Colonic mucosa (tissue), 4 donors: ENCODE results near the gene SEMA4D. TPM values are rescaled to one million over a fixed set of nuclear protein-coding genes. Genes with fewer than 3 reads are reported as not detected.

Experiments used
- DNase-seq: peaks from one replicate; pipeline ENCODE4 v3.0.0-alpha.2; 2020
- H3K27ac ChIP-seq: fragments of 200-600 bp; one replicate; pipeline ENCODE4 v1.8.0; 2021
- H3K27me3 ChIP-seq: fragments of 200-600 bp; one replicate; pipeline ENCODE4 v1.8.0; 2021
- H3K36me3 ChIP-seq: fragments of 200-600 bp; one replicate; pipeline ENCODE4 v1.8.0; 2021
- H3K4me1 ChIP-seq: fragments of 200-600 bp; one replicate; pipeline ENCODE4 v1.8.0; 2021; ENCODE audit warnings: mild to moderate bottlenecking
- H3K4me3 ChIP-seq: fragments of 200-600 bp; one replicate; pipeline ENCODE4 v1.8.0; 2021
- H3K9ac ChIP-seq, 2 donors: one replicate each; pipeline ENCODE4 v1.7.0; 2013; ENCODE audit warnings: control low read depth in 2 of 2, low read depth in 2 of 2, low read length in 2 of 2
- H3K9me3 ChIP-seq: fragments of 200-600 bp; one replicate; pipeline ENCODE4 v1.8.0; 2021
- CTCF ChIP-seq: fragments of 200-600 bp; IDR thresholded peaks from one replicate; pipeline ENCODE4 v1.8.0; 2022; ENCODE audit warnings: antibody characterized with exemption, mild to moderate bottlenecking
- intact Hi-C: fragments of 100-400 bp; cut with DNase I; formaldehyde crosslinking; loops from one replicate; pipeline ENCODE4 v1.14.1; 2022
- total RNA-seq, 2 donors: library from RNA; stranded (reverse); fragmentation: NEBNext Ultra II Directional in 1 of 2; extraction: Animal tissue kit (Norgen Biotek cat#: 25700) in 1 of 2; gene quantifications; one replicate each; pipeline ENCODE4 v1.2.1, GENCODE V29; 2021
- donor health status: healthy.
- donor health status: DM: no; HTN: no; CAD: no.
- donor health status: DM: no; HTN: no; CAD: no.

Gene SEMA4D
- total RNA-seq, 2 donors from 2014 or later, result 14.7 to 19.0 TPM

GRCh38 chr9:89407070-89407469 is 90.8 kb downstream of the SEMA4D start:
- no peaks in the 10 kb centered on the region for H3K9me3 ChIP-seq
- no peaks in the 10 kb centered on the region for H3K4me1 ChIP-seq
- no peak for DNase-seq
- no peak overlapping the region for H3K9ac ChIP-seq
- H3K27ac ChIP-seq, result peak overlapping the region; percentile 3
- TF ChIP-seq CTCF, result no peak
- no peak overlapping the region for H3K4me3 ChIP-seq
- H3K27me3 ChIP-seq, result no peaks in the 10 kb centered on the region
- intact Hi-C loops, result no loop called here
- no peaks in the 10 kb centered on the region for H3K36me3 ChIP-seq

- Histone ChIP-seq H3K27ac (peak overlapping the region; percentile 3), H3K9me3 (no peaks in the 10 kb centered on the region), H3K36me3 (no peaks in the 10 kb centered on the region), H3K4me3 (no peak overlapping the region), H3K27me3 (no peaks in the 10 kb centered on the region), H3K9ac (peak overlapping the region in 1 of 2 donors; percentile 60), H3K4me1 (no peaks in the 10 kb centered on the region)
- TF ChIP-seq CTCF, result no peak
- intact Hi-C loops, result no loop called here
- no peak for DNase-seq
Observed at GRCh38 chr9:89405826-89406225, 92.1 kb downstream of the SEMA4D start.

GRCh38 chr9:89404074-89404473 is 93.8 kb downstream of the SEMA4D start:
- no peak for DNase-seq
- no peak overlapping the region for H3K27ac ChIP-seq
- TF ChIP-seq CTCF, result no peak
- H3K27me3 ChIP-seq, result no peaks in the 10 kb centered on the region
- intact Hi-C loops, result no loop called here
- no peaks in the 10 kb centered on the region for H3K9me3 ChIP-seq
- H3K4me1 ChIP-seq, result no peaks in the 10 kb centered on the region
- no peaks in the 10 kb centered on the region for H3K36me3 ChIP-seq
- H3K4me3 ChIP-seq, result no peak overlapping the region
- no peak overlapping the region for H3K9ac ChIP-seq

- Histone ChIP-seq H3K9me3 (no peaks in the 10 kb centered on the region), H3K9ac (no peak overlapping the region), H3K27ac (no peak overlapping the region), H3K4me3 (no peak overlapping the region), H3K36me3 (no peaks in the 10 kb centered on the region), H3K4me1 (no peaks in the 10 kb centered on the region), H3K27me3 (no peaks in the 10 kb centered on the region)
- DNase-seq, result no peak
- no peak for TF ChIP-seq CTCF
- intact Hi-C loops, result no loop called here
Observed at GRCh38 chr9:89402695-89403427, 95.1 kb downstream of the SEMA4D start.

- peak overlapping the region; percentile 18 for H3K27ac ChIP-seq
- no peak for TF ChIP-seq CTCF
- H3K4me3 ChIP-seq, result no peak overlapping the region
- peak overlapping the region in 1 of 2 donors; percentile 17 for H3K9ac ChIP-seq
- H3K36me3 ChIP-seq, result no peaks in the 10 kb centered on the region
- H3K27me3 ChIP-seq, result no peaks in the 10 kb centered on the region
- H3K9me3 ChIP-seq, result no peaks in the 10 kb centered on the region
- H3K4me1 ChIP-seq, result no peaks in the 10 kb centered on the region
- no peak for DNase-seq
- intact Hi-C loops, result no loop called here
Observed at GRCh38 chr9:89400403-89401116, 97.4 kb downstream of the SEMA4D start.
